ENCODE measurements around the gene CREBL2. TPM values are rescaled to one million over a fixed set of nuclear protein-coding genes. Genes with fewer than 3 reads are reported as not detected.

CREBL2 gene
- total and polyA plus RNA-seq, 2 of the 13 experiments (the other 11 are each of a cell fraction or from before 2014, with no cell fraction given) = 6.9 to 8.4 TPM

GRCh38 chr12:12671850-12672660, 60.4 kb downstream of the CREBL2 start:
- Histone ChIP-seq H3K9ac (ENCODE audit: insufficient read depth, low read depth, low read length) (no peak overlapping the region), H2AFZ (ENCODE audit: low read length) (no peak overlapping the region), H3K27me3 (ENCODE audit: control insufficient read depth in 1 of 2, insufficient read depth in 2 of 2, low read length in 2 of 2) (peaks cover 0 to 1% of the 10 kb centered on the region in 2 experiments; a peak in 1 of 5 replicates), H3K4me1 (ENCODE audit: insufficient read depth, low read length) (no peaks in the 10 kb centered on the region), H3K4me3 (replicated peaks in 1 of 3; ENCODE audit: insufficient read depth in 1 of 3, low read depth in 2 of 3, low read length in 3 of 3) (no peak overlapping the region), H3K36me3 (replicated peaks in 1 of 2; ENCODE audit: control insufficient read depth in 1 of 2, insufficient read depth in 2 of 2, low read length in 2 of 2) (no peaks in the 10 kb centered on the region), H3K27ac (ENCODE audit: extremely low read length, insufficient read depth, low read length) (no peak overlapping the region), H3K4me2 (ENCODE audit: low read depth, low read length) (no peak overlapping the region), H3K9me3 (ENCODE audit: low read length) (no peaks in the 10 kb centered on the region), H3K79me2 (ENCODE audit: insufficient read depth, low read length) (no peaks in the 10 kb centered on the region), H4K20me1 (ENCODE audit: insufficient read depth, low read length) (no peaks in the 10 kb centered on the region)
- TF ChIP-seq ZNF24 (IDR thresholded peaks at IDR 0.05) (no peak), CBX2 (IDR thresholded peaks at IDR 0.05; ENCODE audit: low read depth, low read length) (no peak), CBX2 (CRISPR knock-in tag; IDR thresholded peaks at IDR 0.05; ENCODE audit: low read depth) (no peak), DNMT1 (CRISPR knock-in tag; IDR thresholded peaks at IDR 0.05) (no peak), IRX3 (CRISPR knock-in tag; IDR thresholded peaks at IDR 0.05; ENCODE audit: borderline replicate concordance, low read depth) (no peak), HOXD1 (CRISPR knock-in tag; IDR thresholded peaks at IDR 0.05) (no peak), NFATC3 (CRISPR knock-in tag; IDR thresholded peaks at IDR 0.05) (no peak), KDM6A (CRISPR knock-in tag; IDR thresholded peaks at IDR 0.05; ENCODE audit: low read depth) (no peak), ZNF546 (CRISPR knock-in tag; conservative IDR thresholded peaks at IDR 0.05) (no peak), CREB3 (CRISPR knock-in tag; IDR thresholded peaks at IDR 0.05) (no peak)
- TF ChIP-seq, protein P1, sequence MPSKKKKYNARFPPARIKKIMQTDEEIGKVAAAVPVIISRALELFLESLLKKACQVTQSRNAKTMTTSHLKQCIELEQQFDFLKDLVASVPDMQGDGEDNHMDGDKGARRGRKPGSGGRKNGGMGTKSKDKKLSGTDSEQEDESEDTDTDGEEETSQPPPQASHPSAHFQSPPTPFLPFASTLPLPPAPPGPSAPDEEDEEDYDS (CRISPR knock-in tag; IDR thresholded peaks at IDR 0.05) = no peak
- FAIRE-seq (no peak), DNase-seq (ENCODE audit: low spot score) (no peak), ATAC-seq (no peak)
- 42% methylated on average over 8 of the region's 8 CpGs for WGBS (ENCODE audit: low lambda C conversion rate)
- in situ Hi-C loops (cut with HindIII; ENCODE audit: extremely low pct_ligation_motif_present, low pct_unique_long_range_greater_than_20kb) (no loop called here), intact Hi-C loops (cut with micrococcal nuclease; ENCODE audit: unreplicated experiment) (no loop called here)
- POLR2A ChIA-PET = no interaction called here
- CTCF ChIA-PET (ENCODE audit: low intra/inter-chr PET ratio, low total read pairs) = no interaction called here
- BruUV-seq (replicated peaks) = no TSS peak

Measured in HepG2 (cell line).